ENCODE measurements around the gene PAPPA2. TPM values are rescaled to one million over a fixed set of nuclear protein-coding genes. Genes with fewer than 3 reads are reported as not detected.

The PAPPA2 gene
- total RNA-seq, 1 donor from 2014 or later = 0.36 TPM

DNA sequence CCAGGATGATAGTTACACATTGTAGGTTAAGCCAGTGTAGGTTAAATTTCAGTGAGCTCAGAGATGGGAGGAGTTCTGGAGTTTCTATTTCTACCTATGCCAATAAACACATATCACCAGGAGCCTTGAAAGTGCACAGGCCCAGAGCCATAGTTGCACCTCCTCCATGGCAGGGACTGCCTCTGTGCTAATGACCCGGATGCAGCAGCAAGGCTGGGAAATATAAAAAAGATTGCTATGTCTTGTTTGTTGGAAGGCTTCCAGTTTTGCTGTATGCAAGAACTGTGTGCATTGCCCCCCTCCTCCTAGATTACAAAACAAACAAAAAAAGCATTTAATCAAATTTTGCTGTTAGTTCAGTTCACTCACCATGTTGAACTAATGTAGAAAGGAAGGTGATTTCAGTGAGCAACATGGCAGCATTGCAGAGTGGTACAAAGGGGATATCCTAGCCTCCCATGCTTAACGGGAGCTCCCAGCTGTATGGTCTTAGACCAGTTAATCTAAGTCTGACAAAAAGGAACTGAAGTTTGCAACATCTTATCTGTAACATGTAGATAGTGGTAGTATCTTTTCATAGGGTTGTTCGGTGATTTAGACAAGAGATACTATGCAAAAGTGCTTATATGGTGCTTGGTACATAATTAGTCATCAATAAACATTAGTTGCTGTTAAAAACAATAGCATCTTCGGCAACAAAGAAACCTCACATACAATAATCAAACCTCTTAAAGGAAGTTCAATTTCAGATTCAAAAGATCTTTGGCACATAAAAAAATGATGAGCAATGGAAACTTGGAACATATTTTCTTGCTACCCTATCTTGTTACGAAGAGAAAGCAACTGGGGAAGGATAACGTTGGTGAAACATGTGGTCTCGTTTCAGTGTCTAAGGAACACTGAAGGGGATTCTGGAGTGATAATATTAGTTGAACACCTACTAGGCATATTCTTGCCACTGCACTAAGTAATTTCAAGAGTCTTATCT lies 392.1 kb downstream of the PAPPA2 start:
- no peak for DNase-seq (ENCODE audit: low spot score)

DNA sequence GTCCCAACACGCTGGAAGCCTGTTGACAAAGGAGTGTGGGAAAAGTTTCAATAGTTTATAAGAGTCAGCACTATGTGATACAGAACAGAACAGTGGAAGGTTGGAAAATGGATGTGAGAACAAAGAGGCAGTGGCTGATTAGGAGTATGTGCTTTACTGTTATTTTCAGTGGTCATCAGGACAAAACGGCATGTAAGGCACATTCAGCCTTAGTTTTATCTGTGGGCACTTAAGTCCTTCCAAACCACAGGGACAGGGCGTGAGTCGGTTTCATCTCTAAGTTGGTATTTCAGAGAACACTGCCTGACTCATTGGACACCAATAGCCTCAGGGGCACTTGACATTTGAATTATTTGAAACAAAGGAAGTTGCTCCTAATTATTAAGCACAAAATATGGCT lies 394.7 kb downstream of the PAPPA2 start:
- no peak for DNase-seq (ENCODE audit: low spot score)

- DNase-seq (ENCODE audit: low spot score) = no peak
Observed at GRCh38 chr1:176858433-176858916, 395.5 kb downstream of the PAPPA2 start.

DNA sequence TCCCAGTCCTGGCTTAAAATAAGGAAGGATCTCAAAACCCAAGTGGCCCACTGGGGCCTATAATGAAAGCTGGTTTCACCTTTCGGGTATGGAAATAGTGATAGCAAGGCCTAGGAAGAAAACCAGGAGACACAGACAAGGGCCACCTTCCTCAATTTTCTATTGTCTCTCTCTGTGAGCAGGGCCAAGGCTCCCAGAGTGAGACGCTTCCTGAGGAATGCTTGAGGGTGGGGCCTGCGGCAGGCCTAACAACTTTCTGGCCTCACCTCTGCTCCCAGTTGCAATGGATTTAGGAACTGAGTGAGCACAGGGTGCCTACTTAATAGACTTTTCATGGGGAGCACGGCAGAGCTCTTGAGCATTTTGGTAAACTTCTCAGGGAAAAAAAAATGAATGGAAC lies 400.6 kb downstream of the PAPPA2 start:
- DNase-seq (ENCODE audit: low spot score) = no peak

- DNase-seq (ENCODE audit: low spot score) = no peak
Observed at GRCh38 chr1:176864211-176864610, 401.2 kb downstream of the PAPPA2 start.

DNA sequence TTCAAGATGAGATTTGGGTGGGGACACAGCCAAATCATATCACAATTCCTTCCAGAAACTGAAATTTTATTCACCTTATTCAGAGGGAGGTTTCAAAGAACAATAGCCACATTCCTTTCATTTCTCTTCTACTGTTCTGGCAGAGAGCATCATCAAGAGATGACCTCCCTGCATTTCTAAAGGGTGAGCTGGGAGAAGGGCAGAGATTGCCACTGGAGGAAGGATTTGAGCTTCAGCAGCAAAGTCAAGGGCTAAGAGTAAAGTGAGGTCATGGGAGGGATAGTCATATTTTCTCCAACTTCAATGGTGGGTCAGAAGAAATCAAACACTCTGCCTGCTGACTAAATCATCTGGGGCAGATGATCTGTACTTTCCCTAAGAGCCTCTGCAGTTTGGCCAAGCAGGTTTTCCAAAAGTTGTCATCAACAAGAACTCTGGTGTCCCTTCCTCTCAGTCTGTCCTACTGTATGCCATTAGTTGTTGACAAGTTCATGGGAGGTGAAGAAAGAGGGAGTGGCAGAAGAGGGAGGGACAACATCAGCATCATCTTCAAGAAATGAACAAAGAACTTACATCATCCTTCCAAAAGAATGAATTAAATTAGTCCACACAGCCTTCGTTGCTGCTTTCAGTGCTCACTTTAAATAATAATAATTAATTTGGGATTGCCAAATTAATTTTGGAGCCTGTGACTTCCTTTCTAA lies 403.2 kb downstream of the PAPPA2 start:
- no peak for DNase-seq (ENCODE audit: low spot score)

- no peak for DNase-seq (ENCODE audit: low spot score)
Observed at GRCh38 chr1:176869577-176869976, 406.6 kb downstream of the PAPPA2 start.

GRCh38 chr1:176876966-176877515 lies 414.1 kb downstream of the PAPPA2 start:
- DNase-seq (ENCODE audit: low spot score) = no peak

DNA sequence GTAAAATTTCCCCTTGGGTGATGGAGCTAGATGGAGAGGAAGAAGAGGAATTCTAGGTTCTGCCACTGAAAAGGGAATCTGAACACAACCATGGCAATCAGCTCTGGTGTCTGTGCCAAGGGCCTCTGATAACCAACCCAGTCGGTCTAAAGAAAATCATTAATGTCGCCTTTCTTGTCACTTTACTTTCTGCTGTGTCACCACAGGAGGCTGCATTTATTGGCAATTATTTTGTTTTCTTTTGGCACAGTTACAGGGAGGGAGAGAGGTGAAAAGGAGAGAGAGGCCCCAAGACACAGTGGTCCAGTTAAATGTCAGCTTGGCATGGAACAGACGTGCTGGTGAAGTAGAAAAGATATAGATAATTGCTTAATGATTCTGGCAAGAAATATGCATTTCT lies 414.6 kb downstream of the PAPPA2 start:
- DNase-seq (ENCODE audit: low spot score) = no peak

DNA sequence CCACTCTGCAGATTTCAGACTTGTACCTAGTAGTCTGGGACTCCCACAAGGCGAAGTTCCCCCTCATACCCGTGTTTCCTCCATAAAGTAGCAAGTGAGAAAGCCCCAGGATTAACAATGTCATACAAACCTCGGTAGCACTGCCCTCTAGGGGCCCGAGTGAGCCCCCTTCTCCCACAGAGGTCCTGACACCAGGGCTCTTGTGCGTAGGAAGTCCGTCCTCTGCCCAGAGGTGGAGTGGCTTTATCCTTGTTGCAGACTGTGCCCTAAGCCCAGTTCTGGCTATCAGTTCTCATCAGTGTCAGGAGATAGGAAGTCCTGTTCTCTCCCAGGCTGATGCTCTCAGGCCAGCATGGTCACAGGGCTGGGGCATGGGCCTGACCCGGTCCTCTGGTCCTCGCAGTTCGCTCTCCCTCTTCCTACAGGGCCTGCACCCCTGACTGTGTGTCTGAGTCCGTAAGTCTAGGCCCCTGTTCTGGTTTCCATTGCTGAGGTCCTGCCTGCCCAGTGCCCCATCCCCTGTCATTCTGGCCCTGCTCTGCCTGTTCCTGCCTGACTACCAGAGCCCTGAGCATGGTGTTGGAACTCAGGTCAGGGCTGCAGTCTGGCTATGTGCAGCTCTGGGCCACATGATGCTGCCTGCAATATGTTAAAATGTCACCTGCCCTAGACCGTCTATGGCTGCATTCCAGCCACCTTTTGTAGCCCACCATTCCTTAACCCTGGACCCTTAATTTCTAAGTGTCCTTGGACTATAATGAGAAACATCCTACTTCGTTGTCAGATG lies 416.0 kb downstream of the PAPPA2 start:
- no peak for DNase-seq (ENCODE audit: low spot score)

DNA sequence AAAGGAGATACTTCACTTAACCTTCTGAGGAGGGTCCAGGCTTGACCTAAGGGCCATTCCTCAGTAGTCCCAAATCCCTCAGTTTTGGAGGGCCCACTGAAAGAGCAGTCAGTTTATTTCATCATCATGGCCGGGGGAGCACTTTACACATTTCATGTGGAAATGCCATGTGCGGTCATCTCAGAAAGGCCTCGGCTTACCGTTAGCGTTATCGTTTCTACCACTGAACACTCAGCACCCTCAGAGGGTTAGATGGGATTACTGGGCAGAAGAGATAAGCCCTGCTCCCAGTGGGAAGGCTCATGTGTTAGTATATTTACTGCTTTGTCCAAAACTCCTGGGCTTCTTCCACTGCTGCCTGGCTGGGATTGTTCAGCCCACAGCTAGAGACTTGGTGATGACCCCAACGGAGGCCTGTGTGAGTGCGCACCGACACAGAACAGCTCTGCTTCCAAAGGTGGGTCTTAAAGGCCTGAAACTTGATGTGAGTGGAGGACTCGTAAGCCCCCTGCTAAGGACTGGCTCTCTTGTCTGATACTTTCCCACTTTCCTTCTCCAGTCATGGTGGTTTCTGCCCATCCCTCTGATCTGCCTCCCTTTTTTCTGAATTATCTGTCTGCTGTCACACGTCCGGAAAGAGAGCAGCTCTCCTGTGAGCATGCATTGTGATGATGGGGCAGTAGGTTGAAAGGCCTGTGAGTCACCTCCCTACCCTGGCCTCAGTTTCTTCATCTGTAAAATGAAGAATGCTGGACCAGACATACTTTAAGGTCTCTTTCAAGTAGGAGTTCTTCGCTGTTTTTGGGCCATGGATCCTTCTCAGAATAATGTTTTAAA lies 417.0 kb downstream of the PAPPA2 start:
- no peak for DNase-seq (ENCODE audit: low spot score)

DNA sequence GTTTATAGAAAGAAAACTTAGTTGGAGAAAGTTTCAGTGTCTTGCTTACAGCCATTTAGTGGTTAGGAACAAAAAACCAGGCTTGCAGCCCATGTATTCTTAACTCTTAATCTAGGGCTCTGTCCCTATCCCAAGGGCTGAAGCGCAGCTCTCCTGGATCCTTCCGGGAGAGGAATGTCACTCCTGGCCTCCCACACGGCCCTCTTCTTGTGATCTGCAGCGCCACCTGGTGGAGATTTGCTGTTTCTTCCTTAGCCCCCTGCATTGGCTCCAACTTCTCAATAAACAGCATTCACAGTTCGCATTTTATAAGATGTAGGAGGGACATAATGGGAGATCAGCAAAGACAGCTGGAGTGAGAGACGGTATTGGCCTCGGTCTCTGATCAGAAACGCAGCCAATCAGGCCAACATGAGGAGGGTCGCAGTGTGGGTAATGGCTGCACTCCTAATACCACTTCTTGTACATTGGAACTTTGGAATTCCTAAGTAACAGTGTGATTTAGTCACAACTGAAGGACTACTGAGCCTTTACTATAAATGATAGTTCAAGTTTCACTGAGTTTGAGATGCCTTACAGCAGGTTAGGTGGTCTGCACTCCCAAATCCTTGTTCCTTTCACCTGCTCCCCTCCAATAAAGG lies 418.1 kb downstream of the PAPPA2 start:
- DNase-seq (ENCODE audit: low spot score) = peak; percentile 68

- DNase-seq (ENCODE audit: low spot score) = no peak
Observed at GRCh38 chr1:176884286-176884685, 421.3 kb downstream of the PAPPA2 start.

GRCh38 chr1:176884911-176885310 lies 421.9 kb downstream of the PAPPA2 start:
- no peak for DNase-seq (ENCODE audit: low spot score)

DNA sequence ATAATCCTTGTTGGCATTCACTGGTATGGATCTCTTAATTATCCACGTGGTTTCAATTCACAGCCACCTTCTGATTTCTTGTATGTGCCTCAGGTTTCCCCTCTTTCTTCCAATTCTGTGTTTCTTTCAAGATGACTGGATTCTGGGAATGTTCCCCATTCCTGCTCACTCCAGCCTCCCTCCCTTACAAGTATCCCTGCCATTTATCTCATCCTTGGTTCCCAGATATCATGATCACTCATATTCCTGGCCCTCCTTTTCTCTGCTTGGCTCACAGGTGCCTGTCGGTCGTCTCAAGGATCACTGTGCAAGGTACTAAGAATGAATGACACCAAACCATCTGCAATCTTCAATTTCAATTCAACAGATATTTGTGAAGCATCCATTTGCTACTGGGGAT lies 422.4 kb downstream of the PAPPA2 start:
- DNase-seq (ENCODE audit: low spot score) = no peak

GRCh38 chr1:176885751-176886150 lies 422.8 kb downstream of the PAPPA2 start:
- DNase-seq (ENCODE audit: low spot score) = no peak

GRCh38 chr1:176888471-176889032 lies 425.6 kb downstream of the PAPPA2 start:
- no peak for DNase-seq (ENCODE audit: low spot score)

GRCh38 chr1:176893625-176894352 lies 430.8 kb downstream of the PAPPA2 start:
- no peak for DNase-seq (ENCODE audit: low spot score)

DNA sequence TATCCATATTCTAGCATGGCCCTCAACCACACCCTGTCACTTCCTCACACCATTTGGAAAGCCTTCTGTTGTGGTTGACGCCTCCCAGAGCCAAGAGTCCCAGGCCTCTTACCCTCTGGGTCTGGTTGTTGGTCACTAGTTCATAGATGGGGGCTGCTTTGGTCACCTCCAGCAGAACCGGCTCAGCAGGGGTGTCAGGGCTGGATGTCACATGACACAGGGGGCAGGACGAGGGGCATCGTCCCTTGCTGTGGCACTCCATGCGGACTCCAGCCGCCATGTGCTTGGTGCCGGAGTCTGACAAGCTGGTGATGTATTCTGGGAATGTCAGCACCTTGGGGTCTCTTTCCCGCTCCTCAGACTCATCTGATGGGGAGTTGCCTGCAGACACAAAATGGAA lies 431.5 kb downstream of the PAPPA2 start:
- DNase-seq (ENCODE audit: low spot score) = no peak

Data from ureter (tissue), 1 donor.